Testis (tissue), 2 donors: ENCODE data around the gene GLCCI1.

Source experiments
- POLR2A ChIP-seq: fragments of 450-650 bp; IDR thresholded peaks from one replicate; pipeline ENCODE4 v1.6.1; 2017; ENCODE audit warnings: antibody characterized with exemption, mild to moderate bottlenecking, moderate library complexity
- TF ChIP-seq, protein P1 (sequence below), 3 experiments: fragments of 450-650 bp in 2 of 3; fragments of 200-600 bp in 1 of 3; sonication (generic) in 1 of 3; IDR thresholded peaks; one replicate each; pipeline ENCODE4 v1.5.1; 2016 to 2019; ENCODE audit warnings: antibody characterized with exemption in 3 of 3, mild to moderate bottlenecking in 2 of 3, moderate library complexity in 1 of 3

DNA sequence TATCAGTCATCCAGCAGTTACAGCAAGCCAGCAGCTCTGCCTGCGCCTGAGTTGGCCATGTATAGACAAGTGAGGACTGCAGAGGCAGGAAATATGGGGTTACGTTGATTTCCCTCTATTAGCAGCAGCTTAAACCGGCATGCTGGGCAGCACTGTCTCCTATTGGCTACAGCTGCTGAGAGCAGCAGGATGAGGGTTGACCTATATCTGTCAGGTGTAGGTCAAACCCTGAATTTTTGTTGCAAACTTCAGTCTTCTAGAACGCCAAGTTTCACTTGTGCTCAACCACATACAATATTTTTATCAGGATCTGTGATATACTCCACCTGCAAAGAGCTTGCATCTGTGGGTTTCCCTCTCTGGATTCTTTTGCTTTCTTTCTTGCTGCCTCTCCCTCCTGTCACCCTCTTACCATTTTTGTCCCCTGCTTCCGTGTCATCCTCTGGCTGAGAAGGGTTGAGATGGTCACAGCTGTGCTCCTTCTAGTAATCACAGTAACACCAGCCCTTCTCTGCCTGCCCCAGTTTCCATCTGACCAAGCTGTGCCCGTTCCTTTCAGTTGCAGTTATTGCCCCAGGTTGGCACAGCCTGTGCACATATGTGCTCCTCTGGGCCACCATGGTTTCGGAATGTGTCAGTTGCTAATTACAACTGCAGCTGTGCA, 23.8 kb upstream of the GLCCI1 start:
- TF ChIP-seq, protein P1, sequence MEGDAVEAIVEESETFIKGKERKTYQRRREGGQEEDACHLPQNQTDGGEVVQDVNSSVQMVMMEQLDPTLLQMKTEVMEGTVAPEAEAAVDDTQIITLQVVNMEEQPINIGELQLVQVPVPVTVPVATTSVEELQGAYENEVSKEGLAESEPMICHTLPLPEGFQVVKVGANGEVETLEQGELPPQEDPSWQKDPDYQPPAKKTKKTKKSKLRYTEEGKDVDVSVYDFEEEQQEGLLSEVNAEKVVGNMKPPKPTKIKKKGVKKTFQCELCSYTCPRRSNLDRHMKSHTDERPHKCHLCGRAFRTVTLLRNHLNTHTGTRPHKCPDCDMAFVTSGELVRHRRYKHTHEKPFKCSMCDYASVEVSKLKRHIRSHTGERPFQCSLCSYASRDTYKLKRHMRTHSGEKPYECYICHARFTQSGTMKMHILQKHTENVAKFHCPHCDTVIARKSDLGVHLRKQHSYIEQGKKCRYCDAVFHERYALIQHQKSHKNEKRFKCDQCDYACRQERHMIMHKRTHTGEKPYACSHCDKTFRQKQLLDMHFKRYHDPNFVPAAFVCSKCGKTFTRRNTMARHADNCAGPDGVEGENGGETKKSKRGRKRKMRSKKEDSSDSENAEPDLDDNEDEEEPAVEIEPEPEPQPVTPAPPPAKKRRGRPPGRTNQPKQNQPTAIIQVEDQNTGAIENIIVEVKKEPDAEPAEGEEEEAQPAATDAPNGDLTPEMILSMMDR (IDR thresholded peaks at IDR 0.05), result no peak
- TF ChIP-seq POLR2A, result no peak
